Panc1 (cell line): ENCODE data around the gene OR2V1. TPM values are rescaled to one million over a fixed set of nuclear protein-coding genes. Genes with fewer than 3 reads are reported as not detected.

ENCODE experiments used
- ATAC-seq: fragments of 200-7000 bp; cut with Tn5 transposase; 2 replicates; pipeline ENCODE4 v1.9.1; 2020; ENCODE audit warnings: mild to moderate bottlenecking, moderate library complexity
- BruUV-seq: library from RNA; stranded (reverse); fragments of 400-500 nt; replicated peaks from 2 replicates; lab custom pipeline; 2021; lab: Mats Ljungman, UMichigan
- CTCF ChIA-PET: fragments of 300-600 bp; sonication (Branson Sonifier 250); formaldehyde crosslinking; loops from one replicate; lab custom pipeline; 2022; ENCODE audit warnings: antibody characterized with exemption; lab: Charles Lee
- POLR2A ChIA-PET: fragments of 300-600 bp; sonication (Branson Sonifier 250); formaldehyde crosslinking; loops from one replicate; lab custom pipeline; 2022; ENCODE audit warnings: antibody characterized with exemption; lab: Charles Lee
- DNase-seq: peaks from one replicate; pipeline ENCODE4 v3.0.0-alpha.2; 2010; ENCODE audit warnings: low read depth, low spot score
- H3K27ac ChIP-seq: 2 replicates; pipeline ENCODE4 v1.5.1; 2011; ENCODE audit warnings: mild to moderate bottlenecking, low read length, inconsistent platforms
- H3K27me3 ChIP-seq: fragments of 200-500 bp; sonication (Bioruptor generic); 2 replicates; pipeline ENCODE4 v1.6.0; 2014; ENCODE audit warnings: low read length, inconsistent platforms; ENCODE audit not compliant: control insufficient read depth, insufficient read depth
- H3K36me3 ChIP-seq: fragments of 200-500 bp; sonication (Bioruptor generic); 2 replicates; pipeline ENCODE4 v1.5.1; 2014; ENCODE audit warnings: inconsistent platforms, mild to moderate bottlenecking, low read length, moderate library complexity; ENCODE audit not compliant: control insufficient read depth, insufficient read depth
- H3K4me1 ChIP-seq: 2 replicates; pipeline ENCODE4 v1.5.1; 2011; ENCODE audit warnings: inconsistent platforms, mild to moderate bottlenecking, low read length, moderate library complexity; ENCODE audit not compliant: control insufficient read depth, insufficient read depth
- H3K4me3 ChIP-seq, 2 experiments: 2 replicates each; pipeline ENCODE4 v1.5.1; 2011 to 2012; ENCODE audit warnings: low read depth in 2 of 2, low read length in 2 of 2, mild to moderate bottlenecking in 2 of 2, inconsistent platforms in 1 of 2, moderate library complexity in 1 of 2
- H3K9me3 ChIP-seq: fragments of 200-500 bp; sonication (Bioruptor generic); 2 replicates; pipeline ENCODE4 v1.5.1; 2014; ENCODE audit warnings: low read depth, mild to moderate bottlenecking, inconsistent platforms, low read length, moderate library complexity; ENCODE audit not compliant: control insufficient read depth, insufficient read depth
- CTCF ChIP-seq: fragments of 450-650 bp; IDR thresholded peaks from 2 replicates; pipeline ENCODE4 v1.5.1; 2017; ENCODE audit warnings: mild to moderate bottlenecking
- POLR2AphosphoS5 ChIP-seq: IDR thresholded peaks from 2 replicates; pipeline ENCODE4 v1.6.1; 2012; ENCODE audit warnings: mild to moderate bottlenecking, low read depth, low read length, moderate library complexity
- REST ChIP-seq, 2 experiments: IDR thresholded peaks; 2 replicates each; pipeline ENCODE4 v1.6.1; 2011 to 2012; ENCODE audit warnings: low read depth in 2 of 2, control low read depth in 1 of 2, low read length in 1 of 2, mild to moderate bottlenecking in 1 of 2, moderate library complexity in 1 of 2; ENCODE audit not compliant: insufficient read depth in 1 of 2
- SIN3A ChIP-seq: IDR thresholded peaks from 2 replicates; pipeline ENCODE4 v1.6.1; 2012; ENCODE audit warnings: low read depth, mild to moderate bottlenecking, low read length, moderate library complexity, borderline replicate concordance; ENCODE audit not compliant: insufficient read depth
- TCF7L2 ChIP-seq: IDR thresholded peaks from 2 replicates; pipeline ENCODE4 v1.6.1; 2011; ENCODE audit warnings: mild to moderate bottlenecking, low read depth, low read length, inconsistent platforms
- in situ Hi-C: cut with HindIII; loops from 2 replicates; pipeline ENCODE4 v1.10.0; 2016; ENCODE audit warnings: low sequenced_read_pairs, low pct_unique_long_range_greater_than_20kb
- intact Hi-C: fragments of 100-400 bp; cut with micrococcal nuclease; formaldehyde crosslinking; loops from one replicate; pipeline ENCODE4 v1.10.0; 2022; ENCODE audit not compliant: unreplicated experiment
- total RNA-seq: library from RNA; stranded (reverse); gene quantifications from one replicate; pipeline ENCODE4 v1.2.1, GENCODE V29; 2021; ENCODE audit not compliant: unreplicated experiment

OR2V1 gene
- total RNA-seq, 1 experiment from 2014 or later, result not detected

- no peak for TF ChIP-seq SIN3A
- no peak for TF ChIP-seq CTCF
- no peak for TF ChIP-seq TCF7L2
- no peak for TF ChIP-seq POLR2AphosphoS5
- no peak for TF ChIP-seq REST (IDR thresholded peaks at IDR 0.05; ENCODE audit: insufficient read depth in 1 of 2, low read depth in 2 of 2, low read length in 1 of 2)
- Histone ChIP-seq H3K9me3 (no peaks in the 10 kb centered on the region), H3K4me1 (peaks cover 19% of the 10 kb centered on the region), H3K27me3 (no peaks in the 10 kb centered on the region), H3K4me3 (peak overlapping the region; percentile 48 to 67), H3K27ac (peak overlapping the region; percentile 88), H3K36me3 (no peaks in the 10 kb centered on the region)
- intact Hi-C loops, result no loop called here
- CTCF ChIA-PET, result interaction anchor here (0.7 kb wide), 1 partner anchor 16 kb away, joined by 3 read pairs; no protein-coding TSS in a partner anchor
- POLR2A ChIA-PET, result no interaction called here
- no peak for ATAC-seq
- no peak for DNase-seq
- no TSS peak for BruUV-seq
- in situ Hi-C loops, result no loop called here
These were observed 40.0 kb upstream of the OR2V1 start for GRCh38 chr5:181170996-181171395.

GRCh38 chr5:181170237-181170825 lies 39.4 kb upstream of the OR2V1 start:
- Histone ChIP-seq H3K27ac (peak overlapping the region; percentile 88), H3K27me3 (no peaks in the 10 kb centered on the region), H3K9me3 (no peaks in the 10 kb centered on the region), H3K36me3 (no peaks in the 10 kb centered on the region), H3K4me3 (peak overlapping the region; percentile 48 to 67), H3K4me1 (peaks cover 19% of the 10 kb centered on the region)
- in situ Hi-C loops, result no loop called here
- ChIA-PET POLR2A (no interaction called here), CTCF (interaction anchor here (0.7 kb wide), 1 partner anchor 16 kb away, joined by 3 read pairs; no protein-coding TSS in a partner anchor)
- no TSS peak for BruUV-seq
- no peak for TF ChIP-seq POLR2AphosphoS5
- TF ChIP-seq REST (IDR thresholded peaks at IDR 0.05; ENCODE audit: insufficient read depth in 1 of 2, low read depth in 2 of 2, low read length in 1 of 2), result no peak
- no peak for TF ChIP-seq CTCF
- no peak for TF ChIP-seq SIN3A
- no peak for TF ChIP-seq TCF7L2
- intact Hi-C loops, result no loop called here
- DNase-seq (no peak), ATAC-seq (peak; percentile 15)
